LHCN-M2 (cell line): ENCODE results near the gene THSD4. TPM values are rescaled to one million over a fixed set of nuclear protein-coding genes. Genes with fewer than 3 reads are reported as not detected.
A peak's percentile ranks its signal among the peaks of the same experiment; 100 is the strongest.

Experiments used
- DNase-seq: peaks from one replicate; pipeline ENCODE4 v3.0.0-alpha.2; 2012; ENCODE audit warnings: low read depth
- total RNA-seq: library from RNA; depleted of rRNA; stranded (reverse); fragments of >200 nt; gene quantifications from 2 replicates; pipeline ENCODE4 v1.2.3, GENCODE V29; 2014

Gene THSD4
- total RNA-seq, 1 experiment from 2014 or later, result 13.0 TPM

- peak; percentile 19 for DNase-seq
Measured at GRCh38 chr15:71575474-71576045, 460.3 kb downstream of the THSD4 start.

- DNase-seq, result no peak
Measured at GRCh38 chr15:71577071-71577470, 461.8 kb downstream of the THSD4 start.

GRCh38 chr15:71581398-71581930 is 466.2 kb downstream of the THSD4 start:
- no peak for DNase-seq

GRCh38 chr15:71585159-71585558 is 469.9 kb downstream of the THSD4 start:
- no peak for DNase-seq

- no peak for DNase-seq
Measured at GRCh38 chr15:71586463-71586862, 471.2 kb downstream of the THSD4 start.

- DNase-seq, result peak; percentile 85
Measured at GRCh38 chr15:71588746-71589145, 473.5 kb downstream of the THSD4 start.

- DNase-seq, result no peak
Measured at GRCh38 chr15:71591057-71591456, 475.8 kb downstream of the THSD4 start.

- DNase-seq, result no peak
Measured at GRCh38 chr15:71592203-71592602, 476.9 kb downstream of the THSD4 start.

GRCh38 chr15:71595846-71596553 is 480.7 kb downstream of the THSD4 start:
- peak; percentile 52 for DNase-seq

GRCh38 chr15:71596672-71597071 is 481.4 kb downstream of the THSD4 start:
- peak; percentile 38 for DNase-seq

- DNase-seq, result no peak
Measured at GRCh38 chr15:71597126-71597525, 481.9 kb downstream of the THSD4 start.

- DNase-seq, result no peak
Measured at GRCh38 chr15:71597637-71598036, 482.4 kb downstream of the THSD4 start.

- no peak for DNase-seq
Measured at GRCh38 chr15:71598741-71599140, 483.5 kb downstream of the THSD4 start.

GRCh38 chr15:71599418-71600151 is 484.3 kb downstream of the THSD4 start:
- DNase-seq, result peak; percentile 8

- DNase-seq, result no peak
Measured at GRCh38 chr15:71600237-71600636, 485.0 kb downstream of the THSD4 start.

- no peak for DNase-seq
Measured at GRCh38 chr15:71601038-71601834, 486.0 kb downstream of the THSD4 start.

GRCh38 chr15:71603379-71603778 is 488.1 kb downstream of the THSD4 start:
- no peak for DNase-seq

- no peak for DNase-seq
Measured at GRCh38 chr15:71607383-71607782, 492.1 kb downstream of the THSD4 start.

GRCh38 chr15:71610728-71611552 is 495.7 kb downstream of the THSD4 start:
- peak; percentile 23 for DNase-seq

- DNase-seq, result no peak
Measured at GRCh38 chr15:71611553-71612396, 496.5 kb downstream of the THSD4 start.
